IPS-20b (cell line): ENCODE measurements around the gene COX7B2.

Experiments
- H3K27ac ChIP-seq: one replicate; pipeline ENCODE4 v1.5.1; 2013; ENCODE audit warnings: low read length
- H3K27me3 ChIP-seq: 2 replicates; pipeline ENCODE4 v1.6.1; 2013; ENCODE audit warnings: mild to moderate bottlenecking, low read length, inconsistent platforms; ENCODE audit not compliant: insufficient read depth
- H3K36me3 ChIP-seq: 2 replicates; pipeline ENCODE4 v1.6.1; 2013; ENCODE audit warnings: low read depth, mild to moderate bottlenecking, inconsistent platforms, low read length, moderate library complexity; ENCODE audit not compliant: insufficient read depth
- H3K4me1 ChIP-seq: 2 replicates; pipeline ENCODE4 v1.6.1; 2013; ENCODE audit warnings: mild to moderate bottlenecking, control low read depth, inconsistent platforms, low read length, moderate library complexity; ENCODE audit not compliant: insufficient read depth
- H3K4me3 ChIP-seq: 2 replicates; pipeline ENCODE4 v1.5.1; 2013; ENCODE audit warnings: mild to moderate bottlenecking, low read length, inconsistent platforms
- H3K9ac ChIP-seq: 2 replicates; pipeline ENCODE4 v1.6.1; 2013; ENCODE audit warnings: low read depth, mild to moderate bottlenecking, inconsistent platforms, low read length, moderate library complexity
- H3K9me3 ChIP-seq: 2 replicates; pipeline ENCODE4 v1.6.1; 2013; ENCODE audit warnings: mild to moderate bottlenecking, low read depth, low read length, inconsistent platforms; ENCODE audit not compliant: insufficient read depth

Gene COX7B2

GRCh38 chr4:46937493-46937892 is 28.4 kb upstream of the COX7B2 start:
- Histone ChIP-seq H3K9ac (no peak overlapping the region), H3K27me3 (no peaks in the 10 kb centered on the region), H3K4me1 (no peaks in the 10 kb centered on the region), H3K36me3 (no peaks in the 10 kb centered on the region), H3K9me3 (no peaks in the 10 kb centered on the region), H3K27ac (no peak overlapping the region), H3K4me3 (no peak overlapping the region)

- Histone ChIP-seq H3K9me3 (no peaks in the 10 kb centered on the region), H3K4me1 (no peaks in the 10 kb centered on the region), H3K36me3 (no peaks in the 10 kb centered on the region), H3K4me3 (no peak overlapping the region), H3K9ac (no peak overlapping the region), H3K27ac (no peak overlapping the region), H3K27me3 (no peaks in the 10 kb centered on the region)
These were observed 25.7 kb upstream of the COX7B2 start for GRCh38 chr4:46934726-46935125.

GRCh38 chr4:46933686-46934085 is 24.6 kb upstream of the COX7B2 start:
- no peaks in the 10 kb centered on the region for H3K4me1 ChIP-seq
- H3K9me3 ChIP-seq: no peaks in the 10 kb centered on the region
- H3K27ac ChIP-seq: no peak overlapping the region
- no peaks in the 10 kb centered on the region for H3K27me3 ChIP-seq
- no peak overlapping the region for H3K4me3 ChIP-seq
- no peak overlapping the region for H3K9ac ChIP-seq
- H3K36me3 ChIP-seq: no peaks in the 10 kb centered on the region

- no peak overlapping the region for H3K27ac ChIP-seq
- no peaks in the 10 kb centered on the region for H3K27me3 ChIP-seq
- no peaks in the 10 kb centered on the region for H3K9me3 ChIP-seq
- H3K4me1 ChIP-seq: no peaks in the 10 kb centered on the region
- no peaks in the 10 kb centered on the region for H3K36me3 ChIP-seq
- no peak overlapping the region for H3K9ac ChIP-seq
- H3K4me3 ChIP-seq: no peak overlapping the region
These were observed 22.9 kb upstream of the COX7B2 start for GRCh38 chr4:46931981-46932380.

GRCh38 chr4:46930891-46931290 is 21.8 kb upstream of the COX7B2 start:
- Histone ChIP-seq H3K36me3 (no peaks in the 10 kb centered on the region), H3K4me3 (no peak overlapping the region), H3K27ac (no peak overlapping the region), H3K27me3 (no peaks in the 10 kb centered on the region), H3K4me1 (no peaks in the 10 kb centered on the region), H3K9ac (no peak overlapping the region), H3K9me3 (no peaks in the 10 kb centered on the region)

GRCh38 chr4:46927201-46927600 is 18.2 kb upstream of the COX7B2 start:
- H3K9me3 ChIP-seq: no peaks in the 10 kb centered on the region

GRCh38 chr4:46924789-46925529 is 15.9 kb upstream of the COX7B2 start:
- Histone ChIP-seq H3K9me3 (no peaks in the 10 kb centered on the region), H3K27me3 (no peaks in the 10 kb centered on the region), H3K4me1 (no peaks in the 10 kb centered on the region), H3K4me3 (no peak overlapping the region), H3K36me3 (no peaks in the 10 kb centered on the region), H3K27ac (no peak overlapping the region), H3K9ac (no peak overlapping the region)

More at GRCh38 chr4:46927201-46927600, 18.2 kb upstream of the COX7B2 start:
- H3K4me3 ChIP-seq: no peak overlapping the region
- no peaks in the 10 kb centered on the region for H3K27me3 ChIP-seq
- H3K36me3 ChIP-seq: no peaks in the 10 kb centered on the region
- no peaks in the 10 kb centered on the region for H3K4me1 ChIP-seq
- H3K27ac ChIP-seq: no peak overlapping the region
- H3K9ac ChIP-seq: no peak overlapping the region

- H3K4me3 ChIP-seq: no peak overlapping the region
- H3K9ac ChIP-seq: no peak overlapping the region
- H3K4me1 ChIP-seq: no peaks in the 10 kb centered on the region
- no peak overlapping the region for H3K27ac ChIP-seq
- no peaks in the 10 kb centered on the region for H3K27me3 ChIP-seq
- no peaks in the 10 kb centered on the region for H3K9me3 ChIP-seq
- no peaks in the 10 kb centered on the region for H3K36me3 ChIP-seq
These were observed 13.2 kb upstream of the COX7B2 start for GRCh38 chr4:46922205-46922604.

GRCh38 chr4:46908148-46908547 is 897 bp downstream of the COX7B2 start:
- Histone ChIP-seq H3K27me3 (no peaks in the 10 kb centered on the region), H3K4me3 (no peak overlapping the region), H3K27ac (no peak overlapping the region), H3K9ac (no peak overlapping the region), H3K9me3 (no peaks in the 10 kb centered on the region), H3K4me1 (no peaks in the 10 kb centered on the region), H3K36me3 (no peaks in the 10 kb centered on the region)

GRCh38 chr4:46900082-46900481 is 9.0 kb downstream of the COX7B2 start:
- Histone ChIP-seq H3K4me3 (no peak overlapping the region), H3K27me3 (no peaks in the 10 kb centered on the region), H3K27ac (no peak overlapping the region), H3K4me1 (no peaks in the 10 kb centered on the region), H3K36me3 (no peaks in the 10 kb centered on the region), H3K9ac (no peak overlapping the region; the same call in 1 of the 2 replicates), H3K9me3 (no peaks in the 10 kb centered on the region)

GRCh38 chr4:46894826-46895225 is 14.2 kb downstream of the COX7B2 start:
- no peaks in the 10 kb centered on the region for H3K27me3 ChIP-seq
- H3K9me3 ChIP-seq: peaks cover 3% of the 10 kb centered on the region; the same call in 1 of the 2 replicates
- H3K27ac ChIP-seq: no peak overlapping the region
- no peak overlapping the region for H3K9ac ChIP-seq
- no peaks in the 10 kb centered on the region for H3K36me3 ChIP-seq
- no peak overlapping the region for H3K4me3 ChIP-seq
- H3K4me1 ChIP-seq: no peaks in the 10 kb centered on the region

GRCh38 chr4:46890056-46890455 is 19.0 kb downstream of the COX7B2 start:
- H3K27me3 ChIP-seq: no peaks in the 10 kb centered on the region
- H3K9me3 ChIP-seq: peaks cover 3% of the 10 kb centered on the region; the same call in 1 of the 2 replicates
- H3K27ac ChIP-seq: no peak overlapping the region
- H3K9ac ChIP-seq: no peak overlapping the region
- H3K4me3 ChIP-seq: no peak overlapping the region
- no peaks in the 10 kb centered on the region for H3K4me1 ChIP-seq
- H3K36me3 ChIP-seq: no peaks in the 10 kb centered on the region
